HepG2 (cell line): Measurements from ENCODE around the gene PHACTR1. TPM values are rescaled to one million over a fixed set of nuclear protein-coding genes. Genes with fewer than 3 reads are reported as not detected.

Source experiments
- ATF5 ChIP-seq: sonication (generic); formaldehyde crosslinking; IDR thresholded peaks from 2 replicates; pipeline ENCODE4 v1.4.0; 2020; ENCODE audit warnings: mild to moderate bottlenecking, low read depth, missing genetic modification reagents
- CBX1 ChIP-seq: IDR thresholded peaks from one replicate; pipeline ENCODE4 v1.6.1; 2016; ENCODE audit warnings: antibody characterized with exemption, low read depth
- EHMT2 ChIP-seq: fragments of 200-600 bp; sonication (generic); IDR thresholded peaks from 2 replicates; pipeline ENCODE4 v1.7.0; 2017; ENCODE audit warnings: antibody characterized with exemption, low read depth, low read length, borderline replicate concordance
- ELK4 ChIP-seq: sonication (generic); formaldehyde crosslinking; IDR thresholded peaks from 2 replicates; pipeline ENCODE4 v1.9.0; 2021; ENCODE audit warnings: missing genetic modification reagents, borderline replicate concordance
- KDM2A ChIP-seq: sonication (generic); formaldehyde crosslinking; IDR thresholded peaks from 2 replicates; pipeline ENCODE4 v1.4.0; 2020; ENCODE audit warnings: low read depth, missing genetic modification reagents, borderline replicate concordance
- KMT2B ChIP-seq: IDR thresholded peaks from 2 replicates; pipeline ENCODE4 v1.6.1; 2016; ENCODE audit warnings: missing genetic modification reagents, missing compliant biosample characterization
- POLR2AphosphoS5 ChIP-seq: IDR thresholded peaks from 2 replicates; pipeline ENCODE4 v1.6.1; 2012; ENCODE audit warnings: low read depth, low read length
- RNF219 ChIP-seq: sonication (generic); formaldehyde crosslinking; IDR thresholded peaks from 2 replicates; pipeline ENCODE4 v1.5.0; 2020; ENCODE audit warnings: mild to moderate bottlenecking, missing genetic modification reagents
- RXRB ChIP-seq: IDR thresholded peaks from 2 replicates; pipeline ENCODE4 v1.6.1; 2016; ENCODE audit warnings: borderline replicate concordance, missing genetic modification reagents, missing compliant biosample characterization
- SALL1 ChIP-seq: sonication (generic); formaldehyde crosslinking; IDR thresholded peaks from 2 replicates; pipeline ENCODE4 v1.8.0; 2022; ENCODE audit warnings: mild to moderate bottlenecking, missing genetic modification reagents
- SETDB1 ChIP-seq: sonication (generic); formaldehyde crosslinking; IDR thresholded peaks from 2 replicates; pipeline ENCODE4 v1.5.1; 2020; ENCODE audit warnings: missing genetic modification reagents, mild to moderate bottlenecking, borderline replicate concordance
- SKI ChIP-seq: fragments of 450-650 bp; IDR thresholded peaks from one replicate; pipeline ENCODE4 v1.6.1; 2018; ENCODE audit warnings: mild to moderate bottlenecking; ENCODE audit not compliant: partially characterized antibody
- SP4 ChIP-seq: sonication (generic); formaldehyde crosslinking; IDR thresholded peaks from 2 replicates; pipeline ENCODE4 v1.8.1; 2023; ENCODE audit warnings: mild to moderate bottlenecking, missing genetic modification reagents
- TCF7 ChIP-seq: sonication (generic); IDR thresholded peaks from 2 replicates; pipeline ENCODE4 v1.6.1; 2016; ENCODE audit warnings: antibody characterized with exemption, low read depth
- TERF1 ChIP-seq: sonication (generic); formaldehyde crosslinking; IDR thresholded peaks from 2 replicates; pipeline ENCODE4 v1.8.0; 2022; ENCODE audit warnings: mild to moderate bottlenecking, missing genetic modification reagents, moderate library complexity
- ZBTB38 ChIP-seq: sonication (generic); formaldehyde crosslinking; IDR thresholded peaks from 2 replicates; pipeline ENCODE4 v1.5.1; 2020; ENCODE audit warnings: mild to moderate bottlenecking, missing genetic modification reagents
- ZFP1 ChIP-seq: IDR thresholded peaks from 2 replicates; pipeline ENCODE4 v1.6.1; 2016
- ZKSCAN1 ChIP-seq: fragments of 150-350 bp; IDR thresholded peaks from 2 replicates; pipeline ENCODE4 v1.6.1; 2014; ENCODE audit warnings: low read length
- ZNF205 ChIP-seq: IDR thresholded peaks from 2 replicates; pipeline ENCODE4 v1.6.1; 2018; ENCODE audit warnings: missing biosample characterization, missing genetic modification reagents
- ZNF761 ChIP-seq: sonication (generic); formaldehyde crosslinking; conservative IDR thresholded peaks from 2 replicates; pipeline ENCODE4 v1.4.0; 2020; ENCODE audit warnings: mild to moderate bottlenecking, missing genetic modification reagents
- ZNF770 ChIP-seq: sonication (generic); formaldehyde crosslinking; IDR thresholded peaks from 2 replicates; pipeline ENCODE4 v1.5.0; 2020; ENCODE audit warnings: mild to moderate bottlenecking, missing genetic modification reagents
- polyA plus RNA-seq, 8 experiments: library from polyadenylated mRNA; depleted of rRNA in 3 of 8; stranded (reverse) in 7 of 8; unstranded in 1 of 8; fragments of >200 nt; fragmentation: Illumina TruSeq in 4 of 8; extraction: Trizol in 4 of 8; gene quantifications; 2 replicates each; pipeline versions ENCODE4 v1.2.1 to v1.2.3, GENCODE V29; 2011 to 2016; ENCODE audit warnings: low read depth in 4 of 8, missing spikeins in 1 of 8, mixed read lengths in 1 of 8; ENCODE audit not compliant: insufficient read depth in 1 of 8
- total RNA-seq, 5 experiments: library from RNA; depleted of rRNA; stranded (reverse); fragments of >200 nt; fragmentation: Illumina TruSeq; extraction: Trizol; gene quantifications; 2 replicates each; pipeline ENCODE4 v1.2.3, GENCODE V29; 2016; ENCODE audit warnings: low read depth in 1 of 5
- TF ChIP-seq, protein P1 (sequence below): sonication (generic); formaldehyde crosslinking; IDR thresholded peaks from 2 replicates; pipeline ENCODE4 v1.4.0; 2020; ENCODE audit warnings: mild to moderate bottlenecking, missing genetic modification reagents

The PHACTR1 gene
- total and polyA plus RNA-seq, 2 of the 13 experiments (the other 11 are each of a cell fraction or from before 2014, with no cell fraction given): 0.09 TPM; not detected in 1

DNA sequence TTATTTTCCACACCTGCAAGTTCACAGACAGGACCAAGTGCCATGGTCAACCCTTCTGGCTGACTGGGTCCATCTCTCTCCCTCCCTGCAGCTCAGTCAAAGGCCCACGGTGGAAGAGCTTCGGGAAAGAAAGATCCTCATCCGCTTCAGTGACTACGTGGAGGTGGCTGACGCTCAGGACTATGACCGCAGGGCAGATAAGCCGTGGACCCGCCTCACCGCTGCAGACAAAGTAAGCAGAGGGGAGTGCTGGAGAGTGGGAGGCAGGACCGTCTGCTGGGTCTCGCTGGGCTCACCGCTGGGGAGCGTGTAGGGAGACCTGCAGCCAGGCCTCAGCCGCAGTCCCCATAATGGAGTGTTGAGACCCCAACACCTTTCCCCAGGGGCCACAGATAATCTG is 566.8 kb downstream of the PHACTR1 start (continued):
- 0 out of 2 replicates have a peak, but pooled peaks have one; percentile 16 for TF ChIP-seq SP4
- TF ChIP-seq SETDB1 (CRISPR knock-in tag): no peak
- no peak for TF ChIP-seq RXRB (CRISPR knock-in tag)
- no peak for TF ChIP-seq TERF1 (CRISPR knock-in tag)
- peak; percentile 16; the same call in 1 of the 2 replicates for TF ChIP-seq SALL1 (CRISPR knock-in tag)
- no peak for TF ChIP-seq ZNF770
- TF ChIP-seq ZFP1: no peak
- TF ChIP-seq ELK4 (CRISPR knock-in tag): no peak
- TF ChIP-seq SKI: peak; percentile 17
- TF ChIP-seq EHMT2: no peak
- peak; percentile 75 for TF ChIP-seq ZBTB38 (CRISPR knock-in tag)
- TF ChIP-seq ATF5: no peak
- no peak for TF ChIP-seq CBX1
- 0 out of 2 replicates have a peak, but pooled peaks have one; percentile 20 for TF ChIP-seq ZNF761 (CRISPR knock-in tag)
- peak; percentile 88; the same call in 1 of the 2 replicates for TF ChIP-seq ZNF205 (CRISPR knock-in tag)
- TF ChIP-seq RNF219: no peak
- TF ChIP-seq ZKSCAN1: no peak
- no peak for TF ChIP-seq TCF7
- no peak for TF ChIP-seq POLR2AphosphoS5
- no peak for TF ChIP-seq KMT2B (CRISPR knock-in tag)
- TF ChIP-seq KDM2A (CRISPR knock-in tag): peak; percentile 51; the same call in 1 of the 2 replicates
- TF ChIP-seq, protein P1, sequence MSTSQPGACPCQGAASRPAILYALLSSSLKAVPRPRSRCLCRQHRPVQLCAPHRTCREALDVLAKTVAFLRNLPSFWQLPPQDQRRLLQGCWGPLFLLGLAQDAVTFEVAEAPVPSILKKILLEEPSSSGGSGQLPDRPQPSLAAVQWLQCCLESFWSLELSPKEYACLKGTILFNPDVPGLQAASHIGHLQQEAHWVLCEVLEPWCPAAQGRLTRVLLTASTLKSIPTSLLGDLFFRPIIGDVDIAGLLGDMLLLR (CRISPR knock-in tag): no peak
